HEK293 (cell line): ENCODE measurements around the gene SUMO1.
A peak's percentile ranks its signal among the peaks of the same experiment; 100 is the strongest.

Experiments
- CTCF ChIA-PET: fragments of 350-600 bp; formaldehyde crosslinking; extraction: SDS; loops from one replicate; lab custom pipeline; 2021; ENCODE audit warnings: antibody characterized with exemption; lab: Yijun Ruan, JAX
- POLR2A ChIA-PET: fragments of 300-600 bp; formaldehyde crosslinking; extraction: SDS; loops from one replicate; lab custom pipeline; 2020; ENCODE audit warnings: antibody characterized with exemption, inconsistent platforms; lab: Yijun Ruan, JAX
- H3K27ac ChIP-seq: fragments of 200-500 bp; sonication (Bioruptor generic); 2 replicates; pipeline ENCODE4 v1.5.1; 2014; ENCODE audit warnings: low read depth, low read length, control low read depth, inconsistent platforms; ENCODE audit errors: extremely low read depth
- H3K36me3 ChIP-seq, 2 experiments: fragments of 200-500 bp in 1 of 2; sonication (Bioruptor generic) in 1 of 2; 1 replicate in 1 of 2; 2 replicates in 1 of 2; pipeline ENCODE4 v1.5.1; 2014 to 2017; ENCODE audit warnings: inconsistent platforms in 2 of 2, low read length in 2 of 2; ENCODE audit not compliant: control insufficient read depth in 2 of 2, insufficient read depth in 1 of 2
- H3K4me1 ChIP-seq: fragments of 200-500 bp; sonication (Bioruptor generic); 2 replicates; pipeline ENCODE4 v1.5.1; 2014; ENCODE audit warnings: mild to moderate bottlenecking, low read length, inconsistent platforms; ENCODE audit not compliant: control insufficient read depth, insufficient read depth
- H3K4me3 ChIP-seq: 2 replicates; pipeline ENCODE4 v1.5.1; 2011; ENCODE audit warnings: low read depth, mild to moderate bottlenecking, control low read depth, low read length, moderate library complexity
- H3K9me3 ChIP-seq: fragments of 200-500 bp; sonication (Bioruptor generic); 2 replicates; pipeline ENCODE4 v1.5.1; 2014; ENCODE audit warnings: low read depth, low read length, inconsistent platforms; ENCODE audit not compliant: control insufficient read depth, insufficient read depth
- CTCF ChIP-seq: fragments of 450-650 bp; formaldehyde crosslinking; IDR thresholded peaks from 2 replicates; pipeline ENCODE4 v1.5.1; 2016; ENCODE audit warnings: missing biosample characterization, missing genetic modification characterization
- PRDM2 ChIP-seq: fragments of 450-650 bp; formaldehyde crosslinking; IDR thresholded peaks from 2 replicates; pipeline ENCODE4 v1.5.1; 2016; ENCODE audit warnings: missing biosample characterization, missing genetic modification characterization, borderline replicate concordance
- PRDM6 ChIP-seq: fragments of 450-650 bp; formaldehyde crosslinking; IDR thresholded peaks from 2 replicates; pipeline ENCODE4 v1.5.1; 2017; ENCODE audit warnings: missing biosample characterization, missing genetic modification characterization
- ZBTB10 ChIP-seq: fragments of 450-650 bp; formaldehyde crosslinking; IDR thresholded peaks from 2 replicates; pipeline ENCODE4 v1.5.1; 2016; ENCODE audit warnings: missing biosample characterization, missing genetic modification characterization
- ZBTB48 ChIP-seq: fragments of 450-650 bp; formaldehyde crosslinking; IDR thresholded peaks from 2 replicates; pipeline ENCODE4 v1.5.1; 2016; ENCODE audit warnings: missing biosample characterization, missing genetic modification characterization
- ZNF112 ChIP-seq: fragments of 450-650 bp; formaldehyde crosslinking; IDR thresholded peaks from 2 replicates; pipeline ENCODE4 v1.5.0; 2017; ENCODE audit warnings: missing biosample characterization, missing genetic modification characterization
- ZNF2 ChIP-seq: fragments of 450-650 bp; formaldehyde crosslinking; IDR thresholded peaks from 2 replicates; pipeline ENCODE4 v1.5.1; 2016; ENCODE audit warnings: missing biosample characterization, missing genetic modification characterization
- ZNF654 ChIP-seq: fragments of 450-650 bp; formaldehyde crosslinking; IDR thresholded peaks from 2 replicates; pipeline ENCODE4 v1.5.1; 2016; ENCODE audit warnings: low read depth, missing biosample characterization, missing genetic modification characterization
- ZNF664 ChIP-seq: fragments of 450-650 bp; formaldehyde crosslinking; IDR thresholded peaks from 2 replicates; pipeline ENCODE4 v1.5.1; 2016; ENCODE audit warnings: missing biosample characterization, missing genetic modification characterization

The SUMO1 gene

GRCh38 chr2:202164411-202164810, 74.0 kb downstream of the SUMO1 start (continued):
- TF ChIP-seq PRDM6 (tag by site-specific recombination), result no peak

DNA sequence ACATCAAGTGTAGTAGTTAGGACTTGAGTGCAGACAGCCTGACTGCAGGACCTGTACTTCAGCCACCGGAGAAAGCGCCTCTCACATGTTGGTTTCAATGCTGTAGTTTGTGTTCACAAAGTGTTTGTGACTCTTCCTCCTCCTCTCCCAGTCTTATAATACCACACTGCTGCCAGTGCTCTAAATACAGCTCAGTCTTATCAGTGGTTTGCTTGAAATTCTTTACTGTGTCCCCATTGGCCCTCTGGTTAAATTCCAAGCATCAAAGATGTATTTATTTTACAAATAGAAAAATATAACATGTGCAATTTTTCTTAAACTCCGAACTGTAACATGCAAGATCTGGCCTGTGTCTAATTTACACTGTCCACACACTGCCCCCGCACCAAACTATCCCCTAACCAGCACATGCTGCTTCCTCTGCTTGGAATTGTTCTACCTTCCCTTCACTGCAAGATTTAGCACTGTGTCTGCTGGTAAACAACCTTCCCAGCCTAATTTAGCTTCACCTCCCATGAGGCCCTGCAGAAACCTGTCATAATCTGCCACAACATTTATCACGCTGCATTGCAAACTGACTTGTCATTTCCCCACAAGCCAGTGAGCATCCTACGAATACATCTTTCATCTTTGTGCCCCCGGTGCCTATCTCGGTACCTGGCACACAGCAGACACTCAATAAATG, 77.1 kb downstream of the SUMO1 start:
- TF ChIP-seq ZBTB48 (tag by site-specific recombination) (peak; percentile 76; the same call in 1 of the 2 replicates), ZNF112 (tag by site-specific recombination) (no peak)
- TF ChIP-seq, all 188 proteins: peak for 1
- H3K27ac ChIP-seq, result no peak overlapping the region
- CTCF ChIA-PET, result interaction anchor here (0.7 to 3.7 kb wide), 2 partner anchors 301 to 314 kb away, joined by 3 to 17 read pairs; no protein-coding TSS in a partner anchor
- H3K4me1 ChIP-seq, result no peaks in the 10 kb centered on the region; the same call in 1 of the 2 replicates
- no peak overlapping the region for H3K4me3 ChIP-seq
- H3K36me3 ChIP-seq, result no peaks in the 10 kb centered on the region
- POLR2A ChIA-PET, result no interaction called here
- no peaks in the 10 kb centered on the region for H3K9me3 ChIP-seq

DNA sequence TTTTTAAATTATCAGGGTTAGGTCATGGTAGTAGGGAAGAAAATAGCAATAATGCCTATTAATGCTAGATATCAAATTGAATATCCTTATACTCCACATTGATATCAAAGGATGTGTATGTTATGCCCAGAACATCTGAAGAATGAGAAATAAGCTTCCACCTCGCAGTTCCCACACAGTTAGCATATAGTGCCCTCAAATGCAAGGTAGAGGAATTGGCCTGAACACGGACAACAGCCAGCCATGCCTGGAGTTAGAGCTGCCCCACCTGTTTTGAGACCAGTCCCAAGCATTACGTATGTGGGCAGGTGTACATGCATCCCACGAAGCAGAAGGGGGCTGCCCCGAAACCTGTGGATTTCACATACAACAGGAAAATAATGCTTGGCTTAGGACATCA, 79.6 kb downstream of the SUMO1 start:
- TF ChIP-seq ZNF654 (tag by site-specific recombination) (peak; percentile 33), CTCF (tag by site-specific recombination) (0 out of 2 replicates have a peak, but pooled peaks have one; percentile 49), ZNF2 (tag by site-specific recombination) (no peak)
- TF ChIP-seq, all 188 proteins: peak for 2
- CTCF ChIA-PET, result interaction anchor here (0.6 to 3.7 kb wide), 4 partner anchors 280 to 365 kb away, joined by 3 to 17 read pairs (median 4); no protein-coding TSS in a partner anchor
- H3K4me3 ChIP-seq, result no peak overlapping the region
- POLR2A ChIA-PET, result no interaction called here
- H3K9me3 ChIP-seq, result no peaks in the 10 kb centered on the region
- no peak overlapping the region for H3K27ac ChIP-seq
- H3K36me3 ChIP-seq, result no peaks in the 10 kb centered on the region
- H3K4me1 ChIP-seq, result no peaks in the 10 kb centered on the region; the same call in none of the 2 replicates

GRCh38 chr2:202157211-202157990, 81.0 kb downstream of the SUMO1 start:
- CTCF ChIA-PET, result interaction anchor here (0.6 to 3.7 kb wide), 3 partner anchors 23 to 297 kb away, joined by 3 to 17 read pairs (median 3); no protein-coding TSS in a partner anchor
- no peaks in the 10 kb centered on the region for H3K36me3 ChIP-seq
- POLR2A ChIA-PET, result no interaction called here
- no peaks in the 10 kb centered on the region for H3K9me3 ChIP-seq
- H3K4me1 ChIP-seq, result no peaks in the 10 kb centered on the region; the same call in none of the 2 replicates
- H3K27ac ChIP-seq, result no peak overlapping the region
- no peak overlapping the region for H3K4me3 ChIP-seq
- TF ChIP-seq CTCF (tag by site-specific recombination) (no peak), ZBTB10 (no peak), PRDM2 (no peak), ZNF664 (no peak)
